GM21825 (cell line): ENCODE data around the gene ITGA6.

ENCODE experiments used
- ATAC-seq: cut with Tn5 transposase; IDR thresholded peaks from one replicate; pipeline ENCODE4 v1.9.1; 2021; ENCODE audit warnings: mild to moderate bottlenecking, moderate library complexity; ENCODE audit not compliant: unreplicated experiment

The ITGA6 gene

DNA sequence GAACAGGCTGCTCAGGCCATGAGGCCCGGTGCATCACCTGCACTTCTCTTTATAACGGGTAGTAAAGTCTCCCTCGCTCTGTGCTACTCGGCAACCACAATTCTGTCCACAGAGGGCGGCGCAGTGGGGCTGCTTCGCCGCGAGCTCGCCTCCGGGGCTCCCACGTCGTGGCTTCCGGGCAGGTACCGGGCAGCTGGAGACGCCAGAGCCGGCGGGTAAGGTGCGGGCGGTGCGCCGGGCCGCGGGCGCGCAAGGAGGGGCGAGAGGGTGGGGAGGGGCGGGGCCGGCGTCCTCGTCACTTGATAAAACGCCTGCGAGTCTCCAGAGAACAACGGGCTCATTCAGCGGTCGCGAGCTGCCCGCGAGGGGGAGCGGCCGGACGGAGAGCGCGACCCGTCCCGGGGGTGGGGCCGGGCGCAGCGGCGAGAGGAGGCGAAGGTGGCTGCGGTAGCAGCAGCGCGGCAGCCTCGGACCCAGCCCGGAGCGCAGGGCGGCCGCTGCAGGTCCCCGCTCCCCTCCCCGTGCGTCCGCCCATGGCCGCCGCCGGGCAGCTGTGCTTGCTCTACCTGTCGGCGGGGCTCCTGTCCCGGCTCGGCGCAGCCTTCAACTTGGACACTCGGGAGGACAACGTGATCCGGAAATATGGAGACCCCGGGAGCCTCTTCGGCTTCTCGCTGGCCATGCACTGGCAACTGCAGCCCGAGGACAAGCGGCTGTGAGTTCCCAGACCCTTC, at the start of gene ITGA6:
Gene ITGA6 (plus strand): TSS at position 331 of the 734 bp plus-strand sequence.
- no peak for ATAC-seq

DNA sequence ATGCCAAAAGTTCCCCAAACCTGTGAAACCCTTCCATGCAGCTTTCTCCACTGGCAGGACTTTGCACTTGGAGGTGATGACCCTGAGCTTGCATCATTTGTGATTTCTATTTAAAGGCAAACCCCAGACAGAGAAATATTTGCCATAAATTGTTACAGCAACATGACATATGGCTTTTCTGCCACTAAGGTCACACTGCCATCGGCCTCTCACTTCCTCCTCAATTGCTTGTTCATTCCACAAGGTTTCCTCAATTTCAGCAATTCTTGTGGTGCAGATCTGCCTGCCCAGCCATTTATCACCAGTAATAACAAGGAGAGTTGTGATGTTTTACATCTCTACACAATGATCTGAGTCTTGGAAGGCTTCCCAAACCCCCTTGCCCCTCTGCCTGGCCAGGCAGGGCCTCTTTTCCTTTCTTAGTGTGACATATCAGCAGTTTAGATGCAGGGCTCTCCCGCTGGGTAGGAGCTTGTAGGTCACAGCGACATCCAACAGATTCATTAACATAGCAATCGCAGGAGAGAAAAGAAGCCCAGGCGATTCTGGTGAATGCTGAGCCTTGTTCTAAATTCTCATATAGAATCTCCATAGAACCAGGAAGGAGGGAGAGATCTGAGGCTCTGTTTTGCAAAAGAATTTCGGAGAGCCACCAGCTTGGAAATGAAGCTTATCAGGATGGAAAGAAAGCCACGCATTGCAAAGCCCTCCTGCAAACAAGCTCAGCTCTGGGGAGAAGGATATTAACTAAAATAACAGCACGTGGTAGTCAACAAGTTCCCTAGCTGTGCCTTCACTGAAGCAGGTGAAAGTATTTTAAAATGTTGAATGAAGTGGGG, 46.7 kb upstream of the ITGA6 start:
- no peak for ATAC-seq

GRCh38 chr2:172381275-172382027, 45.9 kb upstream of the ITGA6 start:
- ATAC-seq, result no peak

DNA sequence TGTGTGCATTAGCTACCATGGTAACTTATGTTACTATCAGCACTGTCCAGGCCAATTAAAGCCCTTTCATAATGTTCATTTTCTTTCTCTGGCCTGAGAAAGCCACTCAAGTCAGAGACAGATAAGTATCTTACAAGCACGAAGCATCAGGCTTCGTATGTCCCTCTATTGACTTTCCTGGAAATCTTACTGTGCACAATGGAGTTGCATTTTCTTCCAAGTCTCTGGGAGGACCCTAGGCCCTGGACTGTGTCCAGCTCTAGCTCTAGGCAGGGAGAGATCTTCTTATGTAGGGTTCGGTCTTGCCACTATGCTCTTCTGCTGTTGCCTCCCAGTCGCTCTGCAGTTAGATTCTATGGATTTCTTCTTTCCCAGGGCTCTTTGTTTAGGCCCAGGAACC, 40.0 kb upstream of the ITGA6 start:
- no peak for ATAC-seq

DNA sequence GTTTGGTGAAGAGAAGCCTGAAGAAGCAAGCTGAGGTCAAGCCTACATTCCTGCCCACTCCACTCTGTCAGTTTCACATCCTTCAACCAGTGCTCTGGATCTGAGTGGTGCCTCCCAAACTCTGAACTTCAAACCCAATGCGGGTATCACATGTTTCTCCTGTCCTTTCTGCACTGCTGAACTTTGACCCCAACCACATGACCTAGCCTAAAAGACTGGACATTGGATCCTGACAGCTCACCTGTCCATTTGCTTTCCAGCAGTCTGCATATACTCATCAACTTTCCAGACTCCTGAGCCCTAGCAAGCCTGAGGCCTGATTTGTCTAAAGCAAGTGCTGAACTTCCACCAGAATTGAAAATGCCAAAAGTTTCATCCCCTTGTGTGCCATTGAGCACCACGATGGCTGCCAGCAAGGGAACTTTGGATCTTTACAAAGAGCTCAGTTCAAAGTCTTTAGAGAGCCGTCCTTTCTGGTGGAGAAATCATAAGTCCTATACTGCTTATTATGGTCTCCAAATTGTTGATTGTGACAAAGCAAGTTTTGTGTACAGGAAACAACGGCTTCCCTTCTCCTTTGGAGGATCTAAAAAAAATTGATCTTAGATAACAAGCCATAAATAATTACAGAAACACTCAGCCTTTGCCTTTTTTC, 37.6 kb upstream of the ITGA6 start:
- no peak for ATAC-seq

DNA sequence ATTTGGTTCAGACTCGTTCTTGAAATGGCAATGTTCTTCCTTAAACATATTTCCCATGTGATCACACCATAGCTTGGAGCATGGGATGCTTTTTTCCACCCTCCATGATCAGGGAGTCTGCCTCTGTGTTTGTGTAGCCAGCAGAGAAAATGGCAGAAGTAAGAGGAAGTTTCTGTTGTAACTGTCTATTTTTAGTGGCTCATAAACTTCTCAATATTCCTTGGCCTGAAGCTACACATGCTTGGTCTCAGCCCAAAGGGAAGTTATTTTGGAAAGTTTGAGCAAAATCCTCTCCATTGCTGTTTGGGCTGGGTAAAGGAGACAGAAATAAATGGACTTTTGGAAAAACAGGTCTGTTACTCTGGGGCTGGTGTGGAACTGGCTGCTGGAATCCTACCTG, 33.4 kb upstream of the ITGA6 start:
- no peak for ATAC-seq

DNA sequence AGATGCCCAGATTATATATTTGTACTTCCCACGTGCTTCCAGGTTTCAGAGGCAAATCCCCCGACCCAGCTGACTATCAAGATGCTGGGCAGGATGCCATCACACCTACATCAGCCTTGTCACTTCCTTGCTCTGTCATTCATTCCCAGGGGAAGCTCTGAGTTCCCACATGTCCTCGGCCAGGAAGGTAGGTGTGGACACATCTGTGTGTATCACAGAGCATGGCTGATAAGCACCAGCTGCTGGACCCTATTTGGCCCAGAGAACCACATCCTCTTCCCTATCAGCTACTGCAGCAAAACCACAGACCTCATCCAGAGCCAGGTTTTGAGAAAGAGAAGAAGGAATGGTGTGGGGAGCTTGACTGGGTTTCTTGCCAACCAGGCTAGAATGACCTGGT, 31.9 kb upstream of the ITGA6 start:
- no peak for ATAC-seq

DNA sequence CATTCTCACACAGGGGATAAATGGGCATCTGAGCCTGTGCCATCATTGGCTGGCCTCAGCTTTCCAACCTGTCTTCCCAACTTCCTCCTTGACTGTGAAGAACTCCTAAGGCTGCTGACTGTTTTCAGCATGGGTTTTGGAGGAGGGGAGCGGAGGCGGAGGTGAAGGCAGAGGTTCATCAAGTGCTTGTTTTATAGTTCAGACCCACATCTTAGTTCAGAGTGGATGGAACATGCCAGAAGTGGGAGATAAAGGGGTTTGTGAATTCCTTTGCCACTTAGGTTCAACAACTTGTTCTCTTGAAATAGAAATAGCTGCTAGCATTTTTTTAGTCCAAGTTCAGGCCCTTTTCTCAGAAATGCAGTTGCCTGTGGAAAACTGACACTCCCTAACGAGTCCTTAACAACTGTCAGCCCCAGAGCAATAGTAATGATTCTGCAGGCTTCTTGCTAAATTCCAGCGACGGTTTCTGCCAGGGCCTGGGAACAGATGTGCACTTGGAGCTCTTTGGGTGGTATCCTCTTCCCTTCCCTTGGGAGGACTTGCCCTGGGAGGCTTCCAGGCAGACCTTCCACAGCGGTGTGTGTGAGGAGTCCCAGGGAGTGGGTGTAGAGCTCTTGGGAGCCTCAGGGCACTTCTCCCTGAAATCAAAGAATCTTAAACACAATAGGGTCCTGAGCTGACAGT, 30.1 kb upstream of the ITGA6 start:
- no peak for ATAC-seq

GRCh38 chr2:172398440-172398839, 28.9 kb upstream of the ITGA6 start:
- no peak for ATAC-seq

GRCh38 chr2:172399765-172400164, 27.6 kb upstream of the ITGA6 start:
- ATAC-seq, result no peak

DNA sequence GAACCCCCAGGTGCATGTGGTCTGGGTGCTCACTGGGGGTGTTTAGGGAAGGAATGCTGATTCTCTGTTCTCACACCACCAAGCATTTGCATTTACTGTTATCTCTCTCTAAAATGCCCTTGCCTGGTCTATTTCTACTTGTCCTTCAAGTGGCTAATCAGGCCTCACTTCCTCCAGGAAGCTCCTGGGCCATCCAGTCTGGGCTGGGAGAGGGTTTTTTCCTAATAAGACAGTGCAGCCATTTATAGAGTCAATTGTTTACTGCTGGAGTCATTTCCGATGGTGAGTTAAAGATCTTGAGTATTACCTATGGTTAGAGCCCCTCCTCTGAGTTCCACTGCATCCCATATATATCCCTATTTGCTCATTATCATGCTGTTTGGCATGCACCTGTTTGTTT, 25.2 kb upstream of the ITGA6 start:
- no peak for ATAC-seq

GRCh38 chr2:172403402-172403801, 24.0 kb upstream of the ITGA6 start:
- ATAC-seq, result no peak

DNA sequence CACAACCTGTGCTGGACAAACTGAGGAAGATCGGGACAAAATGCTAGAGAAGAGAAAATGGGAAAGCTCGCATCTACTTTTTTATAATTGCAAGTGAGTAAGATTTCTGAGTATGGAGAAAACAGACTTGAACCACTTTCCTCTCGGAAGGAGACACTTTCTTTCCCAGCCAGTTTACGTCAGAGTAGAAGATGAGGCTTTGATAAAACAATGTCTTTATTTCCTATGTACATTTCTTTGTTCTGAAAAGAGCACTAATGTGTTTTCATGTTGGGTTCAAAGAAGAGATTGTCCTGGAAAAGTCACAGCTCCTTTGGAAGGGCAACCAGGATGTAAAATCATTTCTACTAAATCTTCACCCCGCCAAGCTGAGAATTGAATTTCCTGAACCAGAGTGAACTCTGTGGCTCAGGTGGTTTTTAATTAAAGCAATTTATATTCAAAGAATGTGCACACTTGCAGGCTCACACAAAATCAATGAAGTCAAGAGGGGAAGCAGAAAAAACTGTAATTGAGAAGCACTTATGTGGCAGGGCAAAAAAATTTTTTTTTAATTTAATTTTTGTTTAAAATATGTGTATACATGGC, 23.4 kb upstream of the ITGA6 start:
- ATAC-seq, result no peak

DNA sequence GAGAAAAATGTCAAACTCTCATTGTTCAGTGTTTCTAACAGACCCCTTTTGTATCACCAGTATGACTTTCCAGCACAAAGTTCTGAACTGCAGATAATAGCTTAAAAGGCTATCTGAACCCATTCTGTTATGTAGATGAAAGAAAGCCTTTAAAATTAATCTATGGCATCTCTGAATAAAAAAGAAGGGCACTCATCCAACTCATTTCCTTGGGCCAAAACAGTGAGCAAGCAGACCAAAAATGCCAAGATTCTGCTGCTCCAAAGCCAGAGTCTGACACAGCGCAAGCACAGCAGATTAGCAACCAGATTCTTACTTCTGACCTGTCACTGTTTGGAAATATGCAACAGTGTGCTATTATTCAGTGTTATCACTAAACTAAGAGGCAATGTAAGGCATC, 22.6 kb upstream of the ITGA6 start:
- no peak for ATAC-seq

DNA sequence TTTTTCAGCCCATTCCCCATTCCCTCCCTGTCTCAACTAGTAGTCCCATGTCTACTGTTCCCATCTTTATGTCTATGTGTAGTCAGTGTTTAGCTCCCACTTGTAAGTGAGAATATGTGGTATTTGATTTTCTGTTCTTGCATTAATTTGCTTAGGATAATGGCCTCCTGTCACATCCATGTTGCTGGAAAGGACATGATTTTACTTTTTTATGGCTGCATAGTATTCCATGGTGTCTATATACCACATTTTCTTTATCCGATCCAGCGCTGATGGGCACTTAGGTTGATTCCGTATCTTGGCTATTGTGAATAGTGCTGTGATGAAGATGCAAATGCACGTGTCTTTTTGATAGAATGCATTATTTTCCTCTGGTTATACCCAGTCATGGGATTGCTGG, 21.7 kb upstream of the ITGA6 start:
- ATAC-seq, result no peak

GRCh38 chr2:172408143-172408766, 19.1 kb upstream of the ITGA6 start:
- no peak for ATAC-seq

- ATAC-seq, result no peak
Observed at GRCh38 chr2:172409042-172409441, 18.3 kb upstream of the ITGA6 start.

GRCh38 chr2:172412984-172413492, 14.3 kb upstream of the ITGA6 start:
- ATAC-seq, result no peak

GRCh38 chr2:172415157-172415864, 12.1 kb upstream of the ITGA6 start:
- ATAC-seq, result no peak
